Right hindlimb (tissue), 1 donor: ENCODE results near the gene PTPRO.

Experiments
- DNase-seq: peaks from one replicate; pipeline ENCODE4 v3.0.0-alpha.2; 2018

Gene PTPRO

GRCh38 chr12:15458008-15458407 is 135.7 kb downstream of the PTPRO start:
- DNase-seq: no peak

- DNase-seq: no peak
These were observed 146.6 kb downstream of the PTPRO start for GRCh38 chr12:15468911-15469310.

- DNase-seq: no peak
These were observed 147.0 kb downstream of the PTPRO start for GRCh38 chr12:15469356-15469755.

- no peak for DNase-seq
These were observed 149.7 kb downstream of the PTPRO start for GRCh38 chr12:15472036-15472435.

GRCh38 chr12:15474766-15475165 is 152.5 kb downstream of the PTPRO start:
- DNase-seq: no peak

- DNase-seq: no peak
These were observed 155.5 kb downstream of the PTPRO start for GRCh38 chr12:15477761-15478160.

- DNase-seq: no peak
These were observed 159.5 kb downstream of the PTPRO start for GRCh38 chr12:15481846-15482245.

- DNase-seq: no peak
These were observed 163.2 kb downstream of the PTPRO start for GRCh38 chr12:15485466-15485865.

- DNase-seq: no peak
These were observed 164.6 kb downstream of the PTPRO start for GRCh38 chr12:15486859-15487258.

GRCh38 chr12:15488481-15488880 is 166.2 kb downstream of the PTPRO start:
- DNase-seq: no peak

- DNase-seq: no peak
These were observed 172.2 kb downstream of the PTPRO start for GRCh38 chr12:15494329-15495046.

- no peak for DNase-seq
These were observed 173.4 kb downstream of the PTPRO start for GRCh38 chr12:15495746-15496145.

GRCh38 chr12:15496738-15497137 is 174.4 kb downstream of the PTPRO start:
- DNase-seq: no peak

GRCh38 chr12:15497671-15498292 is 175.5 kb downstream of the PTPRO start:
- DNase-seq: no peak

GRCh38 chr12:15502211-15502610 is 179.9 kb downstream of the PTPRO start:
- no peak for DNase-seq

- DNase-seq: no peak
These were observed 183.3 kb downstream of the PTPRO start for GRCh38 chr12:15505616-15506015.

GRCh38 chr12:15515010-15515409 is 192.7 kb downstream of the PTPRO start:
- DNase-seq: no peak

- no peak for DNase-seq
These were observed 197.8 kb downstream of the PTPRO start for GRCh38 chr12:15520083-15520482.

GRCh38 chr12:15520844-15521243 is 198.5 kb downstream of the PTPRO start:
- DNase-seq: no peak

GRCh38 chr12:15522574-15523187 is 200.4 kb downstream of the PTPRO start:
- no peak for DNase-seq

GRCh38 chr12:15525441-15525840 is 203.1 kb downstream of the PTPRO start:
- DNase-seq: no peak

- no peak for DNase-seq
These were observed 203.7 kb downstream of the PTPRO start for GRCh38 chr12:15526033-15526432.

GRCh38 chr12:15527201-15528080 is 205.1 kb downstream of the PTPRO start:
- DNase-seq: peak; percentile 32
